Measurements from ENCODE around the gene NRCAM. TPM values are rescaled to one million over a fixed set of nuclear protein-coding genes. Genes with fewer than 3 reads are reported as not detected.

Gene NRCAM
- total and polyA plus RNA-seq, 2 of the 13 experiments (the other 11 are each of a cell fraction or from before 2014, with no cell fraction given) = 0.31 to 0.33 TPM

- FAIRE-seq = no peak
- H2AFZ ChIP-seq (ENCODE audit: low read length) = no peak overlapping the region
- TF ChIP-seq ZNF83 (CRISPR knock-in tag; IDR thresholded peaks at IDR 0.05; ENCODE audit: borderline replicate concordance) (no peak), HBP1 (CRISPR knock-in tag; IDR thresholded peaks at IDR 0.05; ENCODE audit: low read depth) (no peak), ZNF562 (CRISPR knock-in tag; IDR thresholded peaks at IDR 0.05; ENCODE audit: borderline replicate concordance) (no peak), DPF2 (CRISPR knock-in tag; IDR thresholded peaks at IDR 0.05; ENCODE audit: borderline replicate concordance, low read depth) (no peak), ZNF790 (CRISPR knock-in tag; IDR thresholded peaks at IDR 0.05; ENCODE audit: borderline replicate concordance) (no peak)
- TF ChIP-seq, protein P1, sequence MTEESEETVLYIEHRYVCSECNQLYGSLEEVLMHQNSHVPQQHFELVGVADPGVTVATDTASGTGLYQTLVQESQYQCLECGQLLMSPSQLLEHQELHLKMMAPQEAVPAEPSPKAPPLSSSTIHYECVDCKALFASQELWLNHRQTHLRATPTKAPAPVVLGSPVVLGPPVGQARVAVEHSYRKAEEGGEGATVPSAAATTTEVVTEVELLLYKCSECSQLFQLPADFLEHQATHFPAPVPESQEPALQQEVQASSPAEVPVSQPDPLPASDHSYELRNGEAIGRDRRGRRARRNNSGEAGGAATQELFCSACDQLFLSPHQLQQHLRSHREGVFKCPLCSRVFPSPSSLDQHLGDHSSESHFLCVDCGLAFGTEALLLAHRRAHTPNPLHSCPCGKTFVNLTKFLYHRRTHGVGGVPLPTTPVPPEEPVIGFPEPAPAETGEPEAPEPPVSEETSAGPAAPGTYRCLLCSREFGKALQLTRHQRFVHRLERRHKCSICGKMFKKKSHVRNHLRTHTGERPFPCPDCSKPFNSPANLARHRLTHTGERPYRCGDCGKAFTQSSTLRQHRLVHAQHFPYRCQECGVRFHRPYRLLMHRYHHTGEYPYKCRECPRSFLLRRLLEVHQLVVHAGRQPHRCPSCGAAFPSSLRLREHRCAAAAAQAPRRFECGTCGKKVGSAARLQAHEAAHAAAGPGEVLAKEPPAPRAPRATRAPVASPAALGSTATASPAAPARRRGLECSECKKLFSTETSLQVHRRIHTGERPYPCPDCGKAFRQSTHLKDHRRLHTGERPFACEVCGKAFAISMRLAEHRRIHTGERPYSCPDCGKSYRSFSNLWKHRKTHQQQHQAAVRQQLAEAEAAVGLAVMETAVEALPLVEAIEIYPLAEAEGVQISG (CRISPR knock-in tag; IDR thresholded peaks at IDR 0.05) = no peak
- no peak for ATAC-seq
- H3K79me2 ChIP-seq (ENCODE audit: insufficient read depth, low read length) = no peaks in the 10 kb centered on the region
- no peaks in the 10 kb centered on the region for H3K27me3 ChIP-seq (ENCODE audit: control insufficient read depth in 1 of 2, insufficient read depth in 2 of 2, low read length in 2 of 2)
- no peaks in the 10 kb centered on the region for H4K20me1 ChIP-seq (ENCODE audit: insufficient read depth, low read length)
- CTCF ChIA-PET (ENCODE audit: low intra/inter-chr PET ratio, low total read pairs) = no interaction called here
- no peaks in the 10 kb centered on the region for H3K4me1 ChIP-seq (ENCODE audit: insufficient read depth, low read length)
- no peak overlapping the region for H3K27ac ChIP-seq (ENCODE audit: extremely low read length, insufficient read depth, low read length)
- H3K4me3 ChIP-seq (replicated peaks in 1 of 3; ENCODE audit: insufficient read depth in 1 of 3, low read depth in 2 of 3, low read length in 3 of 3) = no peak overlapping the region
- in situ Hi-C loops (cut with HindIII; ENCODE audit: extremely low pct_ligation_motif_present, low pct_unique_long_range_greater_than_20kb) = no loop called here
- H3K36me3 ChIP-seq (replicated peaks in 1 of 2; ENCODE audit: control insufficient read depth in 1 of 2, insufficient read depth in 2 of 2, low read length in 2 of 2) = no peaks in the 10 kb centered on the region
- H3K4me2 ChIP-seq (ENCODE audit: low read depth, low read length) = no peak overlapping the region
- 39% methylated on average over 3 of the region's 3 CpGs for WGBS (ENCODE audit: low lambda C conversion rate)
- no peaks in the 10 kb centered on the region for H3K9me3 ChIP-seq (ENCODE audit: low read length)
- intact Hi-C loops (cut with micrococcal nuclease; ENCODE audit: unreplicated experiment) = no loop called here
- DNase-seq (ENCODE audit: low spot score) = no peak
- no TSS peak for BruUV-seq (replicated peaks)
- H3K9ac ChIP-seq (ENCODE audit: insufficient read depth, low read depth, low read length) = no peak overlapping the region
- POLR2A ChIA-PET = no interaction called here
Measured at GRCh38 chr7:108436906-108437305, 19.3 kb downstream of the NRCAM start.

Data from HepG2 (cell line).